Measurements from ENCODE around the gene CPT2.
"Not testable (repeated sequence)": the region's sequence is repeated elsewhere in the genome, so short reads cannot be mapped to it uniquely, and the experiment has no call there.

Gene CPT2

GRCh38 chr1:53182111-53182593 is 14.5 kb upstream of the CPT2 start:
- DNase-seq (ENCODE audit: low read depth in 2 of 2): peak; percentile 68 to 75

- DNase-seq (ENCODE audit: low read depth in 2 of 2): no peak
Measured at GRCh38 chr1:53182716-53183094, 13.9 kb upstream of the CPT2 start.

GRCh38 chr1:53183095-53183990 is 13.3 kb upstream of the CPT2 start:
- DNase-seq (ENCODE audit: low read depth in 2 of 2): no peak

- DNase-seq (ENCODE audit: low read depth in 2 of 2): not testable (repeated sequence)
Measured at GRCh38 chr1:53185955-53186297, 10.7 kb upstream of the CPT2 start.

- no peak for DNase-seq (ENCODE audit: low read depth in 2 of 2)
Measured at GRCh38 chr1:53186533-53186932, 10.1 kb upstream of the CPT2 start.

GRCh38 chr1:53187401-53187800 is 9.2 kb upstream of the CPT2 start:
- no peak for DNase-seq (ENCODE audit: low read depth in 2 of 2)

GRCh38 chr1:53188099-53188498 is 8.5 kb upstream of the CPT2 start:
- DNase-seq (ENCODE audit: low read depth in 2 of 2): no peak

- DNase-seq (ENCODE audit: low read depth in 2 of 2): no peak
Measured at GRCh38 chr1:53189061-53189460, 7.6 kb upstream of the CPT2 start.

- no peak for DNase-seq (ENCODE audit: low read depth in 2 of 2)
Measured at GRCh38 chr1:53190210-53190611, 6.4 kb upstream of the CPT2 start.

GRCh38 chr1:53195246-53196016 is 1.2 kb upstream of the CPT2 start:
- no peak for DNase-seq (ENCODE audit: low read depth in 2 of 2)

- DNase-seq (ENCODE audit: low read depth in 2 of 2): no peak
Measured at GRCh38 chr1:53196017-53196484, 573 bp upstream of the CPT2 start.

- no peak for DNase-seq (ENCODE audit: low read depth in 2 of 2)
Measured at GRCh38 chr1:53197291-53198200, 922 bp downstream of the CPT2 start.

GRCh38 chr1:53198241-53198651 is 1.6 kb downstream of the CPT2 start:
- DNase-seq (ENCODE audit: low read depth in 2 of 2): no peak

- no peak for DNase-seq (ENCODE audit: low read depth in 2 of 2)
Measured at GRCh38 chr1:53203466-53203865, 6.8 kb downstream of the CPT2 start.

GRCh38 chr1:53205496-53205895 is 8.9 kb downstream of the CPT2 start:
- not testable (repeated sequence) for DNase-seq (ENCODE audit: low read depth in 2 of 2)

- not testable (repeated sequence) for DNase-seq (ENCODE audit: low read depth in 2 of 2)
Measured at GRCh38 chr1:53206083-53206685, 9.6 kb downstream of the CPT2 start.

GRCh38 chr1:53206735-53207379 is 10.2 kb downstream of the CPT2 start:
- DNase-seq (ENCODE audit: low read depth in 2 of 2): no peak

GRCh38 chr1:53207726-53208125 is 11.1 kb downstream of the CPT2 start:
- DNase-seq (ENCODE audit: low read depth in 2 of 2): no peak

GRCh38 chr1:53210352-53210751 is 13.7 kb downstream of the CPT2 start:
- DNase-seq (ENCODE audit: low read depth in 2 of 2): no peak

GRCh38 chr1:53210954-53211353 is 14.3 kb downstream of the CPT2 start:
- no peak for DNase-seq (ENCODE audit: low read depth in 2 of 2)

All from stimulated activated CD4-positive, alpha-beta T cell treated with anti-CD3 and anti-CD28 coated beads, Interleukin-1b, Interleukin-23, amount 100 ng/mL, for 4 hours (primary cell).